ENCODE results near the gene BCAS1.

Gene BCAS1

GRCh38 chr20:54084727-54085388 is 14.5 kb upstream of the BCAS1 start:
- TF ChIP-seq TEAD4 (IDR thresholded peaks at IDR 0.05) (no peak), ZBTB7A (IDR thresholded peaks at IDR 0.05; ENCODE audit: low read depth) (no peak), CEBPB (IDR thresholded peaks at IDR 0.05) (no peak), USF1 (IDR thresholded peaks at IDR 0.05) (no peak), TCF12 (IDR thresholded peaks at IDR 0.05; ENCODE audit: low read depth) (no peak), EP300 (IDR thresholded peaks at IDR 0.05; ENCODE audit: borderline replicate concordance) (no peak), CREB1 (IDR thresholded peaks at IDR 0.05; ENCODE audit: low read depth) (no peak), EGR1 (IDR thresholded peaks at IDR 0.05) (no peak), TAF1 (IDR thresholded peaks at IDR 0.05; ENCODE audit: low read depth) (no peak), FOXM1 (IDR thresholded peaks at IDR 0.05; ENCODE audit: borderline replicate concordance, low read depth) (no peak), MAX (IDR thresholded peaks at IDR 0.05) (no peak), REST (IDR thresholded peaks at IDR 0.05; ENCODE audit: low read depth) (no peak), YY1 (IDR thresholded peaks at IDR 0.05; ENCODE audit: low read depth) (no peak), NFIC (IDR thresholded peaks at IDR 0.05) (no peak), RAD21 (IDR thresholded peaks at IDR 0.05; ENCODE audit: low read depth) (no peak)

GRCh38 chr20:54084193-54084592 is 13.8 kb upstream of the BCAS1 start:
- TF ChIP-seq EGR1 (IDR thresholded peaks at IDR 0.05) (no peak), MAX (IDR thresholded peaks at IDR 0.05) (no peak), USF1 (IDR thresholded peaks at IDR 0.05) (no peak), FOXM1 (IDR thresholded peaks at IDR 0.05; ENCODE audit: borderline replicate concordance, low read depth) (no peak), TEAD4 (IDR thresholded peaks at IDR 0.05) (no peak), ZBTB7A (IDR thresholded peaks at IDR 0.05; ENCODE audit: low read depth) (no peak), TAF1 (IDR thresholded peaks at IDR 0.05; ENCODE audit: low read depth) (no peak), YY1 (IDR thresholded peaks at IDR 0.05; ENCODE audit: low read depth) (no peak), EP300 (IDR thresholded peaks at IDR 0.05; ENCODE audit: borderline replicate concordance) (no peak), TCF12 (IDR thresholded peaks at IDR 0.05; ENCODE audit: low read depth) (no peak), NFIC (IDR thresholded peaks at IDR 0.05) (no peak), REST (IDR thresholded peaks at IDR 0.05; ENCODE audit: low read depth) (no peak), CREB1 (IDR thresholded peaks at IDR 0.05; ENCODE audit: low read depth) (no peak), RAD21 (IDR thresholded peaks at IDR 0.05; ENCODE audit: low read depth) (no peak), CEBPB (IDR thresholded peaks at IDR 0.05) (no peak)

GRCh38 chr20:54083459-54083858 is 13.1 kb upstream of the BCAS1 start:
- TF ChIP-seq USF1 (IDR thresholded peaks at IDR 0.05) (no peak), ZBTB7A (IDR thresholded peaks at IDR 0.05; ENCODE audit: low read depth) (no peak), TAF1 (IDR thresholded peaks at IDR 0.05; ENCODE audit: low read depth) (no peak), CREB1 (IDR thresholded peaks at IDR 0.05; ENCODE audit: low read depth) (no peak), YY1 (IDR thresholded peaks at IDR 0.05; ENCODE audit: low read depth) (no peak), EP300 (IDR thresholded peaks at IDR 0.05; ENCODE audit: borderline replicate concordance) (no peak), MAX (IDR thresholded peaks at IDR 0.05) (no peak), NFIC (IDR thresholded peaks at IDR 0.05) (no peak), REST (IDR thresholded peaks at IDR 0.05; ENCODE audit: low read depth) (no peak), EGR1 (IDR thresholded peaks at IDR 0.05) (no peak), TEAD4 (IDR thresholded peaks at IDR 0.05) (no peak), RAD21 (IDR thresholded peaks at IDR 0.05; ENCODE audit: low read depth) (no peak), CEBPB (IDR thresholded peaks at IDR 0.05) (no peak), FOXM1 (IDR thresholded peaks at IDR 0.05; ENCODE audit: borderline replicate concordance, low read depth) (no peak), TCF12 (IDR thresholded peaks at IDR 0.05; ENCODE audit: low read depth) (no peak)
